Measurements from ENCODE around the gene AUTS2. TPM values are rescaled to one million over a fixed set of nuclear protein-coding genes. Genes with fewer than 3 reads are reported as not detected.

The AUTS2 gene
- total RNA-seq, 1 experiment from 2014 or later, result 50.0 TPM

DNA sequence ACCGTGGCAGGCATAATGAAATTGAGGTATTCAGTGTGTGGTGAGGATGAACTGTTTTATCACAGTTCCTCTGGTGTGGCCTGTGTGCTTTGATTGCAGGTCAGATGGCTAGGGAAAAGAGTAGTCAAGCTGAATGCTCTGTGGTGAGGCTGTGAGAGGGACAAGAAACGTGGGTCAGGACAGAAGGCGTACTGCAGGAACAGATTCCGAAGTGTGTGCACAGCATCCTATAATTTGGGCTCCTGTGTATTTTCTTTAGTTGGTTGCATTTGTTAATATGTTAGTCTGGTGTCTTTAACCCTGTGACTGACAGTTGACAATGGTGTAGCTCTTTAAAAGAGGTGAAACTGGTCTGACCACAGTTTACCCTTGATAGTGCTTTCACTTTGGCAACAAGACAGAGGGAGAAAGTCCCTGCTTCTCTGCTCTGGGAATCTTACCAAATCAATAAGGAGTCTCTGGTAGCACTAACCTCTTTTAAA lies 76.5 kb downstream of the AUTS2 start (continued):
- TF ChIP-seq, protein P1, sequence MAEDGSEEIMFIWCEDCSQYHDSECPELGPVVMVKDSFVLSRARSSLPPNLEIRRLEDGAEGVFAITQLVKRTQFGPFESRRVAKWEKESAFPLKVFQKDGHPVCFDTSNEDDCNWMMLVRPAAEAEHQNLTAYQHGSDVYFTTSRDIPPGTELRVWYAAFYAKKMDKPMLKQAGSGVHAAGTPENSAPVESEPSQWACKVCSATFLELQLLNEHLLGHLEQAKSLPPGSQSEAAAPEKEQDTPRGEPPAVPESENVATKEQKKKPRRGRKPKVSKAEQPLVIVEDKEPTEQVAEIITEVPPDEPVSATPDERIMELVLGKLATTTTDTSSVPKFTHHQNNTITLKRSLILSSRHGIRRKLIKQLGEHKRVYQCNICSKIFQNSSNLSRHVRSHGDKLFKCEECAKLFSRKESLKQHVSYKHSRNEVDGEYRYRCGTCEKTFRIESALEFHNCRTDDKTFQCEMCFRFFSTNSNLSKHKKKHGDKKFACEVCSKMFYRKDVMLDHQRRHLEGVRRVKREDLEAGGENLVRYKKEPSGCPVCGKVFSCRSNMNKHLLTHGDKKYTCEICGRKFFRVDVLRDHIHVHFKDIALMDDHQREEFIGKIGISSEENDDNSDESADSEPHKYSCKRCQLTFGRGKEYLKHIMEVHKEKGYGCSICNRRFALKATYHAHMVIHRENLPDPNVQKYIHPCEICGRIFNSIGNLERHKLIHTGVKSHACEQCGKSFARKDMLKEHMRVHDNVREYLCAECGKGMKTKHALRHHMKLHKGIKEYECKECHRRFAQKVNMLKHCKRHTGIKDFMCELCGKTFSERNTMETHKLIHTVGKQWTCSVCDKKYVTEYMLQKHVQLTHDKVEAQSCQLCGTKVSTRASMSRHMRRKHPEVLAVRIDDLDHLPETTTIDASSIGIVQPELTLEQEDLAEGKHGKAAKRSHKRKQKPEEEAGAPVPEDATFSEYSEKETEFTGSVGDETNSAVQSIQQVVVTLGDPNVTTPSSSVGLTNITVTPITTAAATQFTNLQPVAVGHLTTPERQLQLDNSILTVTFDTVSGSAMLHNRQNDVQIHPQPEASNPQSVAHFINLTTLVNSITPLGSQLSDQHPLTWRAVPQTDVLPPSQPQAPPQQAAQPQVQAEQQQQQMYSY (CRISPR knock-in tag; IDR thresholded peaks at IDR 0.05), result no peak
- TF ChIP-seq, protein P2, sequence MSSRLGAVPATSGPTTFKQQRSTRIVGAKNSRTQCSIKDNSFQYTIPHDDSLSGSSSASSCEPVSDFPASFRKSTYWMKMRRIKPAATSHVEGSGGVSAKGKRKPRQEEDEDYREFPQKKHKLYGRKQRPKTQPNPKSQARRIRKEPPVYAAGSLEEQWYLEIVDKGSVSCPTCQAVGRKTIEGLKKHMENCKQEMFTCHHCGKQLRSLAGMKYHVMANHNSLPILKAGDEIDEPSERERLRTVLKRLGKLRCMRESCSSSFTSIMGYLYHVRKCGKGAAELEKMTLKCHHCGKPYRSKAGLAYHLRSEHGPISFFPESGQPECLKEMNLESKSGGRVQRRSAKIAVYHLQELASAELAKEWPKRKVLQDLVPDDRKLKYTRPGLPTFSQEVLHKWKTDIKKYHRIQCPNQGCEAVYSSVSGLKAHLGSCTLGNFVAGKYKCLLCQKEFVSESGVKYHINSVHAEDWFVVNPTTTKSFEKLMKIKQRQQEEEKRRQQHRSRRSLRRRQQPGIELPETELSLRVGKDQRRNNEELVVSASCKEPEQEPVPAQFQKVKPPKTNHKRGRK (CRISPR knock-in tag; IDR thresholded peaks at IDR 0.05; ENCODE audit: borderline replicate concordance), result no peak
- TF ChIP-seq, protein P3, sequence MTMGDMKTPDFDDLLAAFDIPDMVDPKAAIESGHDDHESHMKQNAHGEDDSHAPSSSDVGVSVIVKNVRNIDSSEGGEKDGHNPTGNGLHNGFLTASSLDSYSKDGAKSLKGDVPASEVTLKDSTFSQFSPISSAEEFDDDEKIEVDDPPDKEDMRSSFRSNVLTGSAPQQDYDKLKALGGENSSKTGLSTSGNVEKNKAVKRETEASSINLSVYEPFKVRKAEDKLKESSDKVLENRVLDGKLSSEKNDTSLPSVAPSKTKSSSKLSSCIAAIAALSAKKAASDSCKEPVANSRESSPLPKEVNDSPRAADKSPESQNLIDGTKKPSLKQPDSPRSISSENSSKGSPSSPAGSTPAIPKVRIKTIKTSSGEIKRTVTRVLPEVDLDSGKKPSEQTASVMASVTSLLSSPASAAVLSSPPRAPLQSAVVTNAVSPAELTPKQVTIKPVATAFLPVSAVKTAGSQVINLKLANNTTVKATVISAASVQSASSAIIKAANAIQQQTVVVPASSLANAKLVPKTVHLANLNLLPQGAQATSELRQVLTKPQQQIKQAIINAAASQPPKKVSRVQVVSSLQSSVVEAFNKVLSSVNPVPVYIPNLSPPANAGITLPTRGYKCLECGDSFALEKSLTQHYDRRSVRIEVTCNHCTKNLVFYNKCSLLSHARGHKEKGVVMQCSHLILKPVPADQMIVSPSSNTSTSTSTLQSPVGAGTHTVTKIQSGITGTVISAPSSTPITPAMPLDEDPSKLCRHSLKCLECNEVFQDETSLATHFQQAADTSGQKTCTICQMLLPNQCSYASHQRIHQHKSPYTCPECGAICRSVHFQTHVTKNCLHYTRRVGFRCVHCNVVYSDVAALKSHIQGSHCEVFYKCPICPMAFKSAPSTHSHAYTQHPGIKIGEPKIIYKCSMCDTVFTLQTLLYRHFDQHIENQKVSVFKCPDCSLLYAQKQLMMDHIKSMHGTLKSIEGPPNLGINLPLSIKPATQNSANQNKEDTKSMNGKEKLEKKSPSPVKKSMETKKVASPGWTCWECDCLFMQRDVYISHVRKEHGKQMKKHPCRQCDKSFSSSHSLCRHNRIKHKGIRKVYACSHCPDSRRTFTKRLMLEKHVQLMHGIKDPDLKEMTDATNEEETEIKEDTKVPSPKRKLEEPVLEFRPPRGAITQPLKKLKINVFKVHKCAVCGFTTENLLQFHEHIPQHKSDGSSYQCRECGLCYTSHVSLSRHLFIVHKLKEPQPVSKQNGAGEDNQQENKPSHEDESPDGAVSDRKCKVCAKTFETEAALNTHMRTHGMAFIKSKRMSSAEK (CRISPR knock-in tag; IDR thresholded peaks at IDR 0.05; ENCODE audit: borderline replicate concordance), result no peak
- no peak for TF ChIP-seq FOXJ3 (CRISPR knock-in tag; IDR thresholded peaks at IDR 0.05; ENCODE audit: borderline replicate concordance)
- TF ChIP-seq, protein P4, sequence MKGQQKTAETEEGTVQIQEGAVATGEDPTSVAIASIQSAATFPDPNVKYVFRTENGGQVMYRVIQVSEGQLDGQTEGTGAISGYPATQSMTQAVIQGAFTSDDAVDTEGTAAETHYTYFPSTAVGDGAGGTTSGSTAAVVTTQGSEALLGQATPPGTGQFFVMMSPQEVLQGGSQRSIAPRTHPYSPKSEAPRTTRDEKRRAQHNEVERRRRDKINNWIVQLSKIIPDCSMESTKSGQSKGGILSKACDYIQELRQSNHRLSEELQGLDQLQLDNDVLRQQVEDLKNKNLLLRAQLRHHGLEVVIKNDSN (CRISPR knock-in tag; IDR thresholded peaks at IDR 0.05), result no peak
- no peak for TF ChIP-seq HMGA2 (CRISPR knock-in tag; IDR thresholded peaks at IDR 0.05)
- TF ChIP-seq, protein P5, sequence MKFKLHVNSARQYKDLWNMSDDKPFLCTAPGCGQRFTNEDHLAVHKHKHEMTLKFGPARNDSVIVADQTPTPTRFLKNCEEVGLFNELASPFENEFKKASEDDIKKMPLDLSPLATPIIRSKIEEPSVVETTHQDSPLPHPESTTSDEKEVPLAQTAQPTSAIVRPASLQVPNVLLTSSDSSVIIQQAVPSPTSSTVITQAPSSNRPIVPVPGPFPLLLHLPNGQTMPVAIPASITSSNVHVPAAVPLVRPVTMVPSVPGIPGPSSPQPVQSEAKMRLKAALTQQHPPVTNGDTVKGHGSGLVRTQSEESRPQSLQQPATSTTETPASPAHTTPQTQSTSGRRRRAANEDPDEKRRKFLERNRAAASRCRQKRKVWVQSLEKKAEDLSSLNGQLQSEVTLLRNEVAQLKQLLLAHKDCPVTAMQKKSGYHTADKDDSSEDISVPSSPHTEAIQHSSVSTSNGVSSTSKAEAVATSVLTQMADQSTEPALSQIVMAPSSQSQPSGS (CRISPR knock-in tag; IDR thresholded peaks at IDR 0.05; ENCODE audit: borderline replicate concordance, low read depth), result no peak
- TF ChIP-seq SMAD4 (CRISPR knock-in tag; IDR thresholded peaks at IDR 0.05), result no peak

DNA sequence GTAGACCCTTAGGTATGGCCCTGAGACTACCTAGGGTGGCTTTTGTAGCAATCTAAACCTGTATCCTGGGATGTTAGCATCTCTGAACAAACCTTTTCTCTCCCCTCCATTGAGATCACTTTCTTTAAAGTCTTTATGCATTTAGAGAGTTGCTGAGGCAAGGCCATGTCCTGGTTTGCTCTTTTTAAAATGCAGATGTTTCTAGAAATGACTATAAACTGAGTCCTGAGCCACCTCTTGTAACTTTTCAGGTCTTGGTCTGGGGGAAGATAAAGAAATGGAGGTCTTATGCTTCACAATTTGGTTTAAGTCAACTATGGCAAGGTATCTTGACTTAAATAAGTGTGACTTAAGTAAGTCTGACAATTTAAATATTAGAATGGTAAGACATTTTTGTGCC lies 78.0 kb downstream of the AUTS2 start:
- H3K4me3 Mint-ChIP-seq, result no peak overlapping the region
- no peaks in the 10 kb centered on the region for H3K9me3 Mint-ChIP-seq
- DNase-seq (ENCODE audit: low spot score) (no peak), ATAC-seq (no peak)
- H3K4me1 Mint-ChIP-seq, result peaks cover 33% of the 10 kb centered on the region
- CTCF ChIA-PET, result interaction anchor here (1.0 to 1.3 kb wide), 5 partner anchors 9 to 36 kb away, joined by 3 to 8 read pairs (median 4); no protein-coding TSS in a partner anchor
- no peak overlapping the region for H3K27ac Mint-ChIP-seq
- POLR2A ChIA-PET, result no interaction called here
- H3K27me3 Mint-ChIP-seq (ENCODE audit: low read depth), result no peaks in the 10 kb centered on the region
- H3K36me3 Mint-ChIP-seq, result no peaks in the 10 kb centered on the region
- TF ChIP-seq, protein P6, sequence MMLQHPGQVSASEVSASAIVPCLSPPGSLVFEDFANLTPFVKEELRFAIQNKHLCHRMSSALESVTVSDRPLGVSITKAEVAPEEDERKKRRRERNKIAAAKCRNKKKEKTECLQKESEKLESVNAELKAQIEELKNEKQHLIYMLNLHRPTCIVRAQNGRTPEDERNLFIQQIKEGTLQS (CRISPR knock-in tag; conservative IDR thresholded peaks at IDR 0.05), result no peak
- no peak for TF ChIP-seq SMAD4 (CRISPR knock-in tag; IDR thresholded peaks at IDR 0.05)
- TF ChIP-seq, protein P7, sequence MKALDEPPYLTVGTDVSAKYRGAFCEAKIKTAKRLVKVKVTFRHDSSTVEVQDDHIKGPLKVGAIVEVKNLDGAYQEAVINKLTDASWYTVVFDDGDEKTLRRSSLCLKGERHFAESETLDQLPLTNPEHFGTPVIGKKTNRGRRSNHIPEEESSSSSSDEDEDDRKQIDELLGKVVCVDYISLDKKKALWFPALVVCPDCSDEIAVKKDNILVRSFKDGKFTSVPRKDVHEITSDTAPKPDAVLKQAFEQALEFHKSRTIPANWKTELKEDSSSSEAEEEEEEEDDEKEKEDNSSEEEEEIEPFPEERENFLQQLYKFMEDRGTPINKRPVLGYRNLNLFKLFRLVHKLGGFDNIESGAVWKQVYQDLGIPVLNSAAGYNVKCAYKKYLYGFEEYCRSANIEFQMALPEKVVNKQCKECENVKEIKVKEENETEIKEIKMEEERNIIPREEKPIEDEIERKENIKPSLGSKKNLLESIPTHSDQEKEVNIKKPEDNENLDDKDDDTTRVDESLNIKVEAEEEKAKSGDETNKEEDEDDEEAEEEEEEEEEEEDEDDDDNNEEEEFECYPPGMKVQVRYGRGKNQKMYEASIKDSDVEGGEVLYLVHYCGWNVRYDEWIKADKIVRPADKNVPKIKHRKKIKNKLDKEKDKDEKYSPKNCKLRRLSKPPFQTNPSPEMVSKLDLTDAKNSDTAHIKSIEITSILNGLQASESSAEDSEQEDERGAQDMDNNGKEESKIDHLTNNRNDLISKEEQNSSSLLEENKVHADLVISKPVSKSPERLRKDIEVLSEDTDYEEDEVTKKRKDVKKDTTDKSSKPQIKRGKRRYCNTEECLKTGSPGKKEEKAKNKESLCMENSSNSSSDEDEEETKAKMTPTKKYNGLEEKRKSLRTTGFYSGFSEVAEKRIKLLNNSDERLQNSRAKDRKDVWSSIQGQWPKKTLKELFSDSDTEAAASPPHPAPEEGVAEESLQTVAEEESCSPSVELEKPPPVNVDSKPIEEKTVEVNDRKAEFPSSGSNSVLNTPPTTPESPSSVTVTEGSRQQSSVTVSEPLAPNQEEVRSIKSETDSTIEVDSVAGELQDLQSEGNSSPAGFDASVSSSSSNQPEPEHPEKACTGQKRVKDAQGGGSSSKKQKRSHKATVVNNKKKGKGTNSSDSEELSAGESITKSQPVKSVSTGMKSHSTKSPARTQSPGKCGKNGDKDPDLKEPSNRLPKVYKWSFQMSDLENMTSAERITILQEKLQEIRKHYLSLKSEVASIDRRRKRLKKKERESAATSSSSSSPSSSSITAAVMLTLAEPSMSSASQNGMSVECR (CRISPR knock-in tag; IDR thresholded peaks at IDR 0.05; ENCODE audit: borderline replicate concordance), result no peak
- TF ChIP-seq, protein P8, sequence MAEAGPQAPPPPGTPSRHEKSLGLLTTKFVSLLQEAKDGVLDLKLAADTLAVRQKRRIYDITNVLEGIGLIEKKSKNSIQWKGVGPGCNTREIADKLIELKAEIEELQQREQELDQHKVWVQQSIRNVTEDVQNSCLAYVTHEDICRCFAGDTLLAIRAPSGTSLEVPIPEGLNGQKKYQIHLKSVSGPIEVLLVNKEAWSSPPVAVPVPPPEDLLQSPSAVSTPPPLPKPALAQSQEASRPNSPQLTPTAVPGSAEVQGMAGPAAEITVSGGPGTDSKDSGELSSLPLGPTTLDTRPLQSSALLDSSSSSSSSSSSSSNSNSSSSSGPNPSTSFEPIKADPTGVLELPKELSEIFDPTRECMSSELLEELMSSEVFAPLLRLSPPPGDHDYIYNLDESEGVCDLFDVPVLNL (CRISPR knock-in tag; IDR thresholded peaks at IDR 0.05; ENCODE audit: borderline replicate concordance, low read depth), result no peak
- no peak for TF ChIP-seq MYBL2 (CRISPR knock-in tag; IDR thresholded peaks at IDR 0.05)
- TF ChIP-seq ZNF263 (CRISPR knock-in tag; IDR thresholded peaks at IDR 0.05; ENCODE audit: low read depth), result no peak
